DMS53 (cell line): ENCODE measurements around the gene PSME2.

Experiments used
- DNase-seq: peaks from one replicate; lab custom pipeline; 2025; lab: John Stamatoyannopoulos, UW

The PSME2 gene

DNA sequence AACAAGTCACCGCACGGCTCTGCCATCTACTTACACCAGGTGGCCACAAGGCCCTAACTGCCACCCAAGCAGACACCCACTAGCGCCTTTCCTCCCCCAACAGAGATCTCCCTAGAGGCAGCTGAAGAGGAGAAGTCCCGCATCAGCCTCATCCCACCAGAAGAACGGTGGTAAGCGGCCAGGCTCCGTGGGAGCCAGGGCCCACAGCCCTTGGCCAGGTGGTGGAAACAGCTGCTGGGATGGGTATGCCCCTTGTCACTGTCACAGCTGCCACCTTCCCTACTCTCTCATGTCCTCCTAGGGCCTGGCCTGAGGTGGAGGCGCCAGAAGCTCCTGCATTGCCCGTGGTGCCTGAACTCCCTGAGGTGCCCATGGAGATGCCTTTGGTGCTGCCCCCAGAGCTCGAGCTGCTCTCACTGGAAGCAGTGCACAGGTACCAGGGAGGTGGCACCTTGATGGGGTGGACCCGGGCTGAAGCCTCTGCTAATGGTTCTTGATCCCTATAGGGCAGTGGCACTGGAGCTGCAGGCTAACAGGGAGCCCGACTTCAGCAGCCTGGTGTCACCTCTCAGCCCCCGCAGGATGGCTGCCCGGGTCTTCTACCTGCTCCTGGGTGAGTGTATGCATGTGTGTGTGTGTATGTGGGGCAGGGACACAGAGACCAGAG, 33.0 kb upstream of the PSME2 start:
- no peak for DNase-seq

- no peak for DNase-seq
These were observed 32.2 kb upstream of the PSME2 start for GRCh38 chr14:24178399-24179178.

- no peak for DNase-seq
These were observed 31.5 kb upstream of the PSME2 start for GRCh38 chr14:24177891-24178290.

DNA sequence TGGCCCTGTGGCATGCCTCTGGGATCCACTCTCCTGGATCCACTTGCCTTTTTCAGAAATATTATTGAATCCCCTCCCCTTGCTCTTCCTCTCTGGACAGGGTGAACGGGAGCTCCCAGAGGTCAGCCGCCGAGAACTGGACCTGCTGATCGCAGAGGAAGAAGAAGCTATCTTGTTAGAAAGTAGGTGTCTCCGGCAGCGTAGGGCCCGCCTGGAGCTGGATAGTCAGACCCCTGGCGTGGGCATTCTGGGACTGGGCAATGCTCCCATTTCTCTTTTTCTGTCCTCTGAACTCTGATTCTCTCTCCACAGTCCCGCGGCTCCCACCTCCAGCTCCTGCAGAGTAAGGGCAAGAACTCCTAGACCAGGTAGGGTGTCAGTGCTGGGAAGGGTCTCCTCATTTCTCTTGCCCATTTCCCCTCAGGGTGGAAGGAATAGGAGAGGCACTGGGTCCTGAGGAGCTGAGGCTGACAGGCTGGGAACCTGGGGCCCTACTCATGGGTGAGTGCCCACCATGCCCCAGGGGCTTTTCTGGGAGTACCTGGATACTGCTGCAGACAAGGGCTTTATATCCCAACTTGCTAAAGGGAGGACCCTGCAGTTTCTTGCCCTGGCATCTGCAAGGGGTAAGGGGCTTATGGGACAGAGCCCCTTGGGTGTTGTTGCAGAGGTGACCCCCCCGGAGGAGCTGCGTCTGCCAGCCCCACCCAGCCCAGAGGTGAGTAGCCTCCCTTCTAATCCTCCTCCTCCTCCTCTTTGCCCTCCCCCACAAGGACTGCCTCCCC, 30.8 kb upstream of the PSME2 start:
- DNase-seq: no peak

- no peak for DNase-seq
These were observed 30.2 kb upstream of the PSME2 start for GRCh38 chr14:24176599-24176998.

- DNase-seq: no peak
These were observed 26.5 kb upstream of the PSME2 start for GRCh38 chr14:24172871-24173281.

GRCh38 chr14:24172261-24172860, 26.0 kb upstream of the PSME2 start:
- no peak for DNase-seq

DNA sequence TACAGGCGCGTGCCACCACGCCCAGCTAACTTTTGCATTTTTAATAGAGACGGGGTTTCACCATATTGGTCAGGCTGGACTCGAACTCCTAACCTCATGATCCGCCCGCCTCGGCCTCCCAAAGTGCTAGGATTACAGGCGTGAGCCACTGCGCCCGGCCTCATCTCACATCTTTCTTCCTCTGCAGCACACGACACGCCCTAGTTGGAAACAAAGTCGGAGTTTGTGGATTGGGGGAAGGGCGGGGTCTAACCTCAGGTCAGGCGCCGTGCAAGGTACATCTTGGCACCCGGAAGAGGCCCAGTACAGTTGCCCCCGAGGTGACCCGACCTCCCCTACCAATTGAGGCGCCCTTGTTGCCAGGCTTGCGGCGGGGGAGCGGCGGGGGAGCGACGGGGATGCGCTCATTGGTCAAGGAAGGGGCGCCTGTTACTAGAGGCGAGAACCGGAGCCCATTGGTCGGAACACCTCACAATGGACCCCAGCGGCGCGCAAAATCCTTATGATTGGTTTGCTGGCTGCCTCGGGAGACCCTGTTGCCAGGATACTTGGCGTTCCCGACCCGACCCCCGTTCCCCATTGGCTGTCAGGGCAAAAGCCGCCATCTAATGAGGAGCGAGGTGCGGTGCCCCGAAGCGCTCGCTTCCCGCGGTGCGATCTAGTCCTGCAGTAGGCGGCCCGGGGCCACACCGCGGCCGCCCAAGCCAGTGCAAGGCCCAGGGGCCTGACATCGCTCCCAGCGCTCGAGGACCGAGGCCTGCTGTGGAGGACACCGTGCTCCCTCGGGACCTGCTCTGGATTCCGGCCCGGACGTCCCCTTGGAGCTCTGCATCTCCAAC, 25.2 kb upstream of the PSME2 start, which contains the start of gene REC8:
REC8 (plus strand) TSS at position 659 of the 839 bp plus-strand sequence. CDS start 473 bp downstream, outside the sequence.
- DNase-seq: no peak

DNA sequence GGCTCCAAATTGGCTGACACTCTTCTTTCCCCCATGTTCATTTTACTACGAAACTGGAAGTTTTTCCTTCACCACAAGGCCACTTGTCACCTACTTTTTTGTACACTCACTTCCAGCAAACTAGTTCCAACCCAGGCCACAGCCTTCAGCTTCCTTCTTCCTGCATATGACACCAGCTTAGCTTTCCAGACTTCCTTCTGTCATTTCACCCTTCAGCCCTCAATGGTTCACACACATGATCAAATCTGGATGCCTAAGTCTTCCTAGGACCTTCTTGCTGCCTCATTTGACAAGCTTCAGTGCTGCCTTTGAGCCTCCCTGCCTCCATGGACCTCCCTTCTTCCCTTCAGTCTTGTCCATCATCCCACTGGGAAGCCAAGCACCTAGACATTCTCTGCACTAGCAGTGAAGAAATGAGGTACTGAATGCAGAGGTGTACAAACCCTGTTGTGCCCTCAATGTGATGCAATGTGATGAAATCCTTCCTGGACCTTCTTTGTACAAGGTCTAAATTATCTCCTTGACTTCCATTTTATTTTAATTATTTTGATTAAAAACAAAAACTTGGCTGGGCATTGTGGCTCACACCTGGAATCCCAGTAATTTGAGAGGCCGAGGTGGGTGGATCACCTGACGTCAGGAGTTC, 21.2 kb upstream of the PSME2 start:
- DNase-seq: no peak

DNA sequence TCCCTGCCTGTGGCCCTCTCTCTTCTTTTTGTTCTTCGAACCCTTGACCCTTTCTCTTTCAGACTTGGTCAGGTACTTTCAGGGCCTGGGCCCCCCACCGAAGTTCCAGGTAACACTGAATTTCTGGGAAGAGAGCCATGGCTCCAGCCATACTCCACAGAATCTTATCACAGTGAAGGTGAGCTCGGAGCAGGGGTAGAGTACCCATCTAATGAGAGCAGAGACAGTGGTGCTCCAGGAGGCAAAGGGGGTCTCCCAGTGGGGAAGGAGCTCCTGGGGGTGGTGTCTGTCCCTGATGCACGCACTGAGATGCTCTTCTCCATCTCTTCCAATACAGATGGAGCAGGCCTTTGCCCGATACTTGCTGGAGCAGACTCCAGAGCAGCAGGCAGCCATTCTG, 19.4 kb upstream of the PSME2 start:
- DNase-seq: no peak

DNA sequence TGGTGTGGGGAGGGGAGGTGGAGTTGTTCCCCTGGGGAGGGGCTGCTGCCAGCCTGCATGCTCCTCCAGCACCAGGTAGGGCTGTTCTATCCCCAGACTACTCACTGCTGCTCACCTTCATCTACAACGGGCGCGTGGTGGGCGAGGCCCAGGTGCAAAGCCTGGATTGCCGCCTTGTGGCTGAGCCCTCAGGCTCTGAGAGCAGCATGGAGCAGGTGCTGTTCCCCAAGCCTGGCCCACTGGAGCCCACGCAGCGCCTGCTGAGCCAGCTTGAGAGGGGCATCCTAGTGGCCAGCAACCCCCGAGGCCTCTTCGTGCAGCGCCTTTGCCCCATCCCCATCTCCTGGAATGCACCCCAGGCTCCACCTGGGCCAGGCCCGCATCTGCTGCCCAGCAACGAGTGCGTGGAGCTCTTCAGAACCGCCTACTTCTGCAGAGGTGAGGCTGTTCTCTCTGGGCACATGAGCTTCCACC, 18.1 kb upstream of the PSME2 start:
- DNase-seq: no peak

GRCh38 chr14:24162093-24162492, 15.7 kb upstream of the PSME2 start:
- no peak for DNase-seq

GRCh38 chr14:24160850-24161804, 14.7 kb upstream of the PSME2 start, which contains the start of gene IRF9:
IRF9 (plus strand) TSS chr14:24161265; CDS start chr14:24162145, 880 bp downstream.
- peak; percentile 94 for DNase-seq

- DNase-seq: no peak
These were observed 14.1 kb upstream of the PSME2 start for GRCh38 chr14:24160499-24160849.

GRCh38 chr14:24159777-24160498, 13.5 kb upstream of the PSME2 start:
- DNase-seq: no peak

GRCh38 chr14:24157331-24157730, 10.9 kb upstream of the PSME2 start:
- no peak for DNase-seq

DNA sequence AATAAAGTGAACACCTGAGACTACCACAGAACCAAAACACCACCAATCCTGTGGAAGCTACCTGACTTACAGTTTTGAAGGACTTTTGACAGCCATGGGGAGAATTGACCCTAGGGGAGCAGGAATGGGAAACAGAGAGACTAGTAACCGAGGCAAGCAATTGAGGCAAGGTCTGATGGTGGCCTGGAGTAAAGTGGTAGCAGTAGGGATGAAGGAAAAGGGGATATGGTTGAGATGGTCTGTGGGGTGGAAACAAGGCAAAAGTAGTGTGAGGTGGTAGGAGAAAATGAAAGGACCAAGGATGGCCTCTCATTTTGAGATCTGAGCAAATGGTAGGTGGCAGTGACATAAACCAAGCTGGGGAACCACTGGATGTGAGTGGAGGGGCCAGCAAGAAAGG, 10.4 kb upstream of the PSME2 start:
- no peak for DNase-seq

GRCh38 chr14:24155100-24155499, 8.7 kb upstream of the PSME2 start:
- no peak for DNase-seq
